ENCODE data around the gene FBXO24. TPM values are rescaled to one million over a fixed set of nuclear protein-coding genes. Genes with fewer than 3 reads are reported as not detected.

Gene FBXO24
- total RNA-seq, 3 donors from 2014 or later (not counting 1 experiment from before 2014, with no cell fraction given), result 0.45 to 0.94 (median 0.88) TPM

- 92% methylated on average over 17 of the region's 17 CpGs for WGBS (ENCODE audit: insufficient coverage)
These were observed 5.5 kb downstream of the FBXO24 start for GRCh38 chr7:100591596-100591995.

GRCh38 chr7:100595188-100595587 is 9.1 kb downstream of the FBXO24 start:
- H3K4me3 Mint-ChIP-seq, result no peak overlapping the region
- ATAC-seq (no peak), DNase-seq (no peak)
- no peak overlapping the region for H3K27ac ChIP-seq (ENCODE audit: low read length)
- H3K36me3 ChIP-seq (ENCODE audit: control insufficient read depth, insufficient read depth, low read length), result no peaks in the 10 kb centered on the region
- peaks cover 6 to 8% of the 10 kb centered on the region in 2 donors for H3K27me3 Mint-ChIP-seq (ENCODE audit: low read depth in 2 of 2)
- no peak for TF ChIP-seq CTCF (IDR thresholded peaks at IDR 0.05)
- H3K4me1 ChIP-seq (ENCODE audit: control insufficient read depth, insufficient read depth, low read length), result peaks cover 3% of the 10 kb centered on the region
- WGBS (ENCODE audit: insufficient coverage), result 99% methylated on average over 4 of the region's 7 CpGs
- H3K27me3 ChIP-seq (ENCODE audit: control insufficient read depth, insufficient read depth, low read length), result no peaks in the 10 kb centered on the region
- H3K27ac Mint-ChIP-seq, result no peak overlapping the region
- no peaks in the 10 kb centered on the region for H3K9me3 Mint-ChIP-seq
- H3K9me3 ChIP-seq (ENCODE audit: control insufficient read depth, insufficient read depth, low read length), result no peaks in the 10 kb centered on the region
- H3K4me1 Mint-ChIP-seq, result peaks cover 0 to 5% of the 10 kb centered on the region in 2 donors
- H3K36me3 Mint-ChIP-seq, result no peaks in the 10 kb centered on the region
- intact Hi-C loops (cut with micrococcal nuclease), result no loop called here
- no peak overlapping the region for H3K4me3 ChIP-seq (ENCODE audit: low read length)

More at GRCh38 chr7:100591596-100591995, 5.5 kb downstream of the FBXO24 start:
- Mint-ChIP-seq H3K4me3 (no peak overlapping the region), H3K9me3 (no peaks in the 10 kb centered on the region), H3K27me3 (ENCODE audit: low read depth in 2 of 2) (peaks cover 7 to 18% of the 10 kb centered on the region in 2 donors), H3K4me1 (peaks cover 0 to 2% of the 10 kb centered on the region in 2 donors), H3K36me3 (no peaks in the 10 kb centered on the region), H3K27ac (no peak overlapping the region)
- intact Hi-C loops (cut with micrococcal nuclease), result no loop called here
- no peak for TF ChIP-seq CTCF (IDR thresholded peaks at IDR 0.05)
- H3K27me3 ChIP-seq (ENCODE audit: control insufficient read depth, insufficient read depth, low read length), result peaks cover 3% of the 10 kb centered on the region
- H3K4me1 ChIP-seq (ENCODE audit: control insufficient read depth, insufficient read depth, low read length), result peaks cover 7% of the 10 kb centered on the region
- no peak overlapping the region for H3K27ac ChIP-seq (ENCODE audit: low read length)
- no peaks in the 10 kb centered on the region for H3K36me3 ChIP-seq (ENCODE audit: control insufficient read depth, insufficient read depth, low read length)
- no peak overlapping the region for H3K4me3 ChIP-seq (ENCODE audit: low read length)
- no peak for DNase-seq
- no peaks in the 10 kb centered on the region for H3K9me3 ChIP-seq (ENCODE audit: control insufficient read depth, insufficient read depth, low read length)
- ATAC-seq, result no peak

GRCh38 chr7:100598425-100598824 is 12.3 kb downstream of the FBXO24 start:
- H3K36me3 ChIP-seq (ENCODE audit: control insufficient read depth, insufficient read depth, low read length), result no peaks in the 10 kb centered on the region
- Mint-ChIP-seq H3K4me1 (peaks cover 0 to 7% of the 10 kb centered on the region in 2 donors), H3K36me3 (no peaks in the 10 kb centered on the region), H3K4me3 (no peak overlapping the region), H3K9me3 (no peaks in the 10 kb centered on the region), H3K27ac (no peak overlapping the region), H3K27me3 (ENCODE audit: low read depth in 2 of 2) (no peaks in the 10 kb centered on the region)
- DNase-seq (no peak), ATAC-seq (no peak)
- H3K9me3 ChIP-seq (ENCODE audit: control insufficient read depth, insufficient read depth, low read length), result no peaks in the 10 kb centered on the region
- no peak for TF ChIP-seq CTCF (IDR thresholded peaks at IDR 0.05)
- no peak overlapping the region for H3K27ac ChIP-seq (ENCODE audit: low read length)
- H3K4me3 ChIP-seq (ENCODE audit: low read length), result no peak overlapping the region
- no peaks in the 10 kb centered on the region for H3K27me3 ChIP-seq (ENCODE audit: control insufficient read depth, insufficient read depth, low read length)
- intact Hi-C loops (cut with micrococcal nuclease), result no loop called here
- 86% methylated on average over 4 of the region's 4 CpGs for WGBS (ENCODE audit: insufficient coverage)
- peaks cover 10% of the 10 kb centered on the region for H3K4me1 ChIP-seq (ENCODE audit: control insufficient read depth, insufficient read depth, low read length)

Measured in natural killer cell (primary cell).